Peyer's patch (tissue), 4 donors: ENCODE results near the gene ST7.

Experiments
- CTCF ChIP-seq, 6 experiments: fragments of 450-650 bp in 4 of 6; fragments of 200-600 bp in 2 of 6; sonication (generic) in 1 of 6; IDR thresholded peaks; one replicate each; pipeline ENCODE4 v1.5.1; 2017 to 2019; ENCODE audit warnings: antibody characterized with exemption in 6 of 6, mild to moderate bottlenecking in 3 of 6, moderate library complexity in 1 of 6
- POLR2A ChIP-seq, 2 donors: fragments of 450-650 bp; IDR thresholded peaks; one replicate each; pipeline ENCODE4 v1.5.1; 2017; ENCODE audit warnings: antibody characterized with exemption in 2 of 2, mild to moderate bottlenecking in 2 of 2, moderate library complexity in 2 of 2

GRCh38 chr7:116956477-116956804, 3.1 kb downstream of the ST7 start:
- no peak for TF ChIP-seq CTCF (IDR thresholded peaks at IDR 0.05)
- no peak for TF ChIP-seq POLR2A (IDR thresholded peaks at IDR 0.05)
